HepG2 (cell line): ENCODE results near the gene KREMEN1. TPM values are rescaled to one million over a fixed set of nuclear protein-coding genes. Genes with fewer than 3 reads are reported as not detected.
A peak's percentile ranks its signal among the peaks of the same experiment; 100 is the strongest.

Source experiments
- ARID5B ChIP-seq: IDR thresholded peaks from 2 replicates; pipeline ENCODE4 v1.4.0; 2020; ENCODE audit warnings: mild to moderate bottlenecking, missing genetic modification reagents
- ATAD3A ChIP-seq: sonication (generic); formaldehyde crosslinking; IDR thresholded peaks from 2 replicates; pipeline ENCODE4 v1.4.0; 2020; ENCODE audit warnings: missing genetic modification reagents
- DR1 ChIP-seq: sonication (generic); formaldehyde crosslinking; IDR thresholded peaks from 2 replicates; pipeline ENCODE4 v1.8.0; 2021; ENCODE audit warnings: mild to moderate bottlenecking, missing genetic modification reagents, inconsistent platforms
- GABPA ChIP-seq, 2 experiments: IDR thresholded peaks; 2 replicates each; pipeline ENCODE4 v1.6.1; 2011 to 2016; ENCODE audit warnings: low read depth in 2 of 2, low read length in 1 of 2, missing biosample characterization in 1 of 2, missing genetic modification characterization in 1 of 2
- GABPB1 ChIP-seq: IDR thresholded peaks from 2 replicates; pipeline ENCODE4 v1.6.1; 2016; ENCODE audit warnings: mild to moderate bottlenecking, missing genetic modification reagents, moderate library complexity, missing compliant biosample characterization
- KDM6A ChIP-seq: IDR thresholded peaks from 2 replicates; pipeline ENCODE4 v1.6.1; 2016; ENCODE audit warnings: low read depth
- KLF6 ChIP-seq: IDR thresholded peaks from 2 replicates; pipeline ENCODE4 v1.8.0; 2016; ENCODE audit warnings: missing biosample characterization, missing genetic modification reagents
- MAFG ChIP-seq: sonication (generic); formaldehyde crosslinking; IDR thresholded peaks from 2 replicates; pipeline ENCODE4 v1.5.1; 2020; ENCODE audit warnings: mild to moderate bottlenecking, missing genetic modification reagents
- MEIS1 ChIP-seq: sonication (generic); formaldehyde crosslinking; IDR thresholded peaks from 2 replicates; pipeline ENCODE4 v1.9.0; 2021; ENCODE audit warnings: mild to moderate bottlenecking, missing genetic modification reagents, moderate library complexity, borderline replicate concordance
- MXI1 ChIP-seq: IDR thresholded peaks from 3 replicates; pipeline ENCODE4 v1.6.1; 2012; ENCODE audit warnings: low read depth, low read length, inconsistent platforms, borderline replicate concordance
- PRDM4 ChIP-seq: sonication (generic); formaldehyde crosslinking; IDR thresholded peaks from 2 replicates; pipeline ENCODE4 v1.9.0; 2021; ENCODE audit warnings: missing genetic modification reagents, borderline replicate concordance
- RELA ChIP-seq: sonication (generic); formaldehyde crosslinking; IDR thresholded peaks from 2 replicates; pipeline ENCODE4 v1.4.0; 2020; ENCODE audit warnings: missing genetic modification reagents
- SIX1 ChIP-seq: sonication (generic); formaldehyde crosslinking; IDR thresholded peaks from 2 replicates; pipeline ENCODE4 v1.4.0; 2020; ENCODE audit warnings: missing genetic modification reagents, borderline replicate concordance
- SOX13 ChIP-seq, 3 experiments: fragments of 450-650 bp in 1 of 3; sonication (generic) in 1 of 3; formaldehyde crosslinking in 1 of 3; IDR thresholded peaks in 2 of 3; conservative IDR thresholded peaks in 1 of 3; 2 replicates each; pipeline versions ENCODE4 v1.5.0 to v1.6.1; 2016 to 2020; ENCODE audit warnings: antibody characterized with exemption in 1 of 3, mild to moderate bottlenecking in 1 of 3, missing compliant biosample characterization in 1 of 3, missing genetic modification reagents in 1 of 3, moderate library complexity in 1 of 3
- ZBTB2 ChIP-seq: sonication (generic); formaldehyde crosslinking; IDR thresholded peaks from 2 replicates; pipeline ENCODE4 v1.8.0; 2022; ENCODE audit warnings: low read depth, missing genetic modification reagents
- ZMAT5 ChIP-seq: sonication (generic); formaldehyde crosslinking; IDR thresholded peaks from 2 replicates; pipeline ENCODE4 v1.5.0; 2020; ENCODE audit warnings: mild to moderate bottlenecking, low read depth, missing genetic modification reagents, borderline replicate concordance
- ZNF124 ChIP-seq: sonication (generic); formaldehyde crosslinking; IDR thresholded peaks from 2 replicates; pipeline ENCODE4 v1.4.0; 2020; ENCODE audit warnings: missing genetic modification reagents
- ZNF138 ChIP-seq: sonication (generic); formaldehyde crosslinking; IDR thresholded peaks from 2 replicates; pipeline ENCODE4 v1.5.0; 2020; ENCODE audit warnings: mild to moderate bottlenecking, low read depth, missing genetic modification reagents
- ZNF207 ChIP-seq: fragments of 450-650 bp; IDR thresholded peaks from 2 replicates; pipeline ENCODE4 v1.6.1; 2016; ENCODE audit warnings: antibody characterized with exemption, borderline replicate concordance
- ZNF3 ChIP-seq: IDR thresholded peaks from 2 replicates; pipeline ENCODE4 v1.7.0; 2017; ENCODE audit warnings: inconsistent platforms
- ZNF737 ChIP-seq: sonication (generic); formaldehyde crosslinking; IDR thresholded peaks from 2 replicates; pipeline ENCODE4 v1.5.0; 2020; ENCODE audit warnings: missing genetic modification reagents, mild to moderate bottlenecking, borderline replicate concordance
- ZNF891 ChIP-seq: sonication (generic); formaldehyde crosslinking; IDR thresholded peaks from 2 replicates; pipeline ENCODE4 v1.5.0; 2020; ENCODE audit warnings: mild to moderate bottlenecking, missing genetic modification reagents
- polyA plus RNA-seq, 8 experiments: library from polyadenylated mRNA; depleted of rRNA in 3 of 8; stranded (reverse) in 7 of 8; unstranded in 1 of 8; fragments of >200 nt; fragmentation: Illumina TruSeq in 4 of 8; extraction: Trizol in 4 of 8; gene quantifications; 2 replicates each; pipeline versions ENCODE4 v1.2.1 to v1.2.3, GENCODE V29; 2011 to 2016; ENCODE audit warnings: low read depth in 4 of 8, missing spikeins in 1 of 8, mixed read lengths in 1 of 8; ENCODE audit not compliant: insufficient read depth in 1 of 8
- total RNA-seq, 5 experiments: library from RNA; depleted of rRNA; stranded (reverse); fragments of >200 nt; fragmentation: Illumina TruSeq; extraction: Trizol; gene quantifications; 2 replicates each; pipeline ENCODE4 v1.2.3, GENCODE V29; 2016; ENCODE audit warnings: low read depth in 1 of 5

KREMEN1 gene
- total and polyA plus RNA-seq, 2 of the 13 experiments (the other 11 are each of a cell fraction or from before 2014, with no cell fraction given) = 9.8 to 13.8 TPM

DNA sequence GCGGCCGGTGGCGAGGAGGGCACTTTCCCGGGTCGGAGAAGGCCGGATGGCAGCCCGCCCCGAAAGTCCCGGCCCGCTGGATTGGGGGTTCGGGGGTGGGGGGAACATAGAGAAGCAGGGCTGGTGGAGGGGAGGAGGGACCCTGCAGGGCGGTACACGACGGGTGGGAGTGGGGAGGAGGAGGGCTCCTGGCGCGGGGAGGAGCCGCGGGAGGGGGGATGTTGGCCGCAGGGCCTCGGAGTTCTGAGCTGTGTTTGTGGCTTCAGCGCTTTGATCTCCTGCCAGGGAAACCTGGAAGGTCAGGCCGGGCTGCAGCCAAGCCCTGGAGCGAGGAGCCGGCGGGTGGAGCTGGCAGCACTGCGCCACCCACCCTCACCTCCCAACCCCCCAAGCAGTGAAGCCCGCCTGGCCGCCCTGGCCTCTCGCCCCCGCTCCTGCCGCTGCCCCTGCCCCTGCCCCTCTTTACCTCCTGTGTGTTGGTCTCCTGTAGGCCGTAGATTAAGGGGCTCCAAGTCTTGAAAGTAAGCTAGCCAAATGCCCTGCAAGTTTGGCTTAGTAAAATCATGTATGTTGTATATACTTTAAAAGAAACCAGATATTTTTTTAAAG, 42.1 kb upstream of the KREMEN1 start (continued):
- TF ChIP-seq ZBTB2 (no peak), ZNF737 (CRISPR knock-in tag) (no peak), MEIS1 (CRISPR knock-in tag) (peak; percentile 69; the same call in 1 of the 2 replicates), SIX1 (CRISPR knock-in tag) (no peak), PRDM4 (no peak), ZMAT5 (CRISPR knock-in tag) (no peak), MXI1 (0 out of 3 replicates have a peak, but pooled peaks have one; percentile 17), KDM6A (CRISPR knock-in tag) (peak; percentile 70; the same call in 1 of the 2 replicates), ATAD3A (no peak), GABPA (IDR thresholded peaks at IDR 0.05; ENCODE audit: low read depth, low read length) (no peak), GABPA (CRISPR knock-in tag; IDR thresholded peaks at IDR 0.05; ENCODE audit: low read depth) (no peak; the same call in 1 of the 2 replicates), ZNF3 (no peak), ARID5B (CRISPR knock-in tag) (peak; percentile 90), DR1 (CRISPR knock-in tag) (no peak), ZNF207 (no peak), ZNF124 (CRISPR knock-in tag) (0 out of 2 replicates have a peak, but pooled peaks have one; percentile 16), KLF6 (CRISPR knock-in tag) (0 out of 2 replicates have a peak, but pooled peaks have one; percentile 38), ZNF138 (CRISPR knock-in tag) (no peak), GABPB1 (CRISPR knock-in tag) (peak; percentile 81), RELA (CRISPR knock-in tag) (no peak), MAFG (no peak), ZNF891 (CRISPR knock-in tag) (no peak), SOX13 (IDR thresholded peaks at IDR 0.05) (peak; percentile 70), SOX13 (CRISPR knock-in tag; conservative IDR thresholded peaks at IDR 0.05 in 1 of 2, IDR thresholded peaks at IDR 0.05 in 1 of 2) (peak in 1 of 2 experiments; percentile 90; a peak in 2 of 4 replicates)
